NCI-H2171 treated with DMSO at 0.1 percent for 48 hours (cell line): ENCODE data around the gene PCA3.

ENCODE experiments used
- DNase-seq: peaks from one replicate; lab custom pipeline; 2025; lab: John Stamatoyannopoulos, UW

PCA3 gene

DNA sequence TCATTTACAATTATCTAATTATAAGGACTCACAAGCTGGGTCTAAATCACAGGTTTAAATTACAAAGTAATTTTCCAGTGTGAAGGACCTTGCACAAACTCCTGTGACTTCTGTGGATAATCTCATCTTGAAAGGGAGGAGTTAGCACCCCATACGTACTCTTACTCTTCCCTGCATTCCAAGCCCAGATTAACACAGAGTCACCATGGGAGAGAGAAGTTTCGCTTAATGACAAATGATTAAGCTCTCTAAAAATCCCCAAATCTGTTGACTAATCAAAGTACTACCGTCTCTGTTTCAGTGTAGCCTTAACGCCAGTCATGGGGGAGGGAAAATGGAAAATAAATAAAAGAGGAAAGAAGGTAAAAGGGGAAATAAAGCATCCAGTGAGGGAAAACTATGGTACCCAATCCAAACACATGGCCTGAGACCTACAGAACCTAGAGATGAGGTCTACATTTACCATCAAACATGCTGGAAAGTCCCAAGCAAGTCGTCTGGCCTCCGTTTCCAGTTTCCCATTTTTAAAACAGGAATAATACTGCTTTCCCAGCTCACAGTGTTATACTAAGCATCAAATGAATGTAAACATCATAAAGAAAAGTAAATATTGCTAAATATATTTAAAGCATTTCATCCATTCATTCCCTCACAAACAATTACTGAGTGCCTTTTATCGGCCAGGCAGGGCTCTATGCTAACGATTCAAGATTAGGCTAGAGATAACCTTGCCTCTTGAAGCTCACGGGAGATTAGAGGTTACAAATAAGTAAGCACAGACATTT, 63.2 kb downstream of the PCA3 start:
- DNase-seq = no peak

DNA sequence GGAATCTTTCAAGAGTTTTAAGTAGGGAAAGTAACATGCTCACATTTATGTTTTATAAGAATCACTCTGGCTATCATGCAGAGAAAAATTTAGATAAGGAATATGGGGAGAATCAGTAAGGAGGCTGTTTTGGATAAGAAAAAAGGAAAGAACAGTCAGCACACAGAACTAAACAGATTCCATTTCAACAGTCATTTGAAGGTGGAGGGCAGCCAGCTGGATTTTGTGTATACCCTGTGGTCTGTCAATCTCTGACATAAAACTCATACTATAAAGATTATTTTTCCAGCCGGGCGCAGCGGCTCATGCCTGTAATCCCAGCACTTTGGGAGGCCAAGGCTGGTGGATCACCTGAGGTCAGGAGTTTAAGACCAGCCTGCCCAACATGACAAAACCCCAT, 64.2 kb downstream of the PCA3 start:
- DNase-seq = no peak

DNA sequence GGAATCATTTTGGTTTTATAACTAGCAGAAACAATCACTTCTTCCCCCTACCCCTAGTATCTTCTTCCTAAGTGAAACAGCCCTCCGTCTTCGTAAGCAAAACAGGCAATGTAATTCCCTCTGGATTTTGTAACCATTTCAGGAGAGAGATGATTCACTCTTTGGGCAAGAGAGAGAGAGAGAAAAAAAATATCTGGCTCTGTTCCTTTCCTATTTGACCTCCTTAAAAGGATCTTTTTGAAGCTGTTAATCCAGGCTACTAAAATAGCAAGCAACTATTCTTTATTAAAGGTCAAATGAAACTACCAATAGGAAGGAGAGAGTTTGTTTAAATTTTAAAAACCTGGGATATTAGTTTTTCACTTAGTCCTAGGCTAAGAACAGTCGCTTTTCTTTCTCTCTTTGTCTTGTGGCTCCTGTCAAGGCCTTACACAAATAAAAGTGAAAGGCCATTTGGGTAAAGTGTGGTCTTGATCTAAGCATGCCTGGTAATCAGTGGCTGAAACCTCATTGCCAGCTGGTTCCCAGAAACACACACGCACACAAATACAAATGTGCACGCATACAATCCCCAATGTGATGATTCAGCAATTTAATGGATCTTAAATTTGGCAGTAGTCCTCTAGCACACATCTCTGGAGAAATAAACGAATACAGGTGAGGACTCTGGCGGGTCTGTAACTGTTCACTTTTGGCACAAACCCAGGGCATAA, 71.5 kb downstream of the PCA3 start:
- no peak for DNase-seq
